K562 (cell line): ENCODE results near the gene DTYMK. TPM values are rescaled to one million over a fixed set of nuclear protein-coding genes. Genes with fewer than 3 reads are reported as not detected.

ENCODE experiments used
- ATAC-seq: fragments of 200-7000 bp; cut with Tn5 transposase; 3 replicates; pipeline ENCODE4 v1.9.1; 2020; ENCODE audit warnings: moderate library complexity
- BruUV-seq: library from RNA; stranded (reverse); fragments of 400-500 nt; replicated peaks from 2 replicates; lab custom pipeline; 2021; lab: Mats Ljungman, UMichigan
- CTCF ChIA-PET: fragments of 300-600 bp; formaldehyde crosslinking; extraction: SDS; loops from one replicate; lab custom pipeline; 2021; ENCODE audit warnings: low intra/inter-chr PET ratio; lab: Yijun Ruan, JAX
- POLR2A ChIA-PET: fragments of 300-600, 350-650 bp; sonication (Branson Sonifier 250); formaldehyde crosslinking; extraction: SDS; loops from one replicate; lab custom pipeline; 2021; ENCODE audit warnings: antibody characterized with exemption, inconsistent platforms; lab: Yijun Ruan, JAX
- DNase-seq, 4 experiments: peaks; one replicate each; pipeline versions ENCODE4 v3.0.0 to v3.0.0-alpha.2; 2011 to 2018; ENCODE audit warnings: low spot score in 3 of 4, mixed read lengths in 3 of 4; ENCODE audit errors: extremely low read depth in 1 of 4
- FAIRE-seq: peaks from 2 replicates; lab custom pipeline; 2011; peaks lifted over from hg19 to GRCh38; lab: Jason Lieb, UNC
- H2AFZ ChIP-seq: 2 replicates; pipeline ENCODE4 v1.6.0; 2011; ENCODE audit warnings: low read depth, low read length, control low read depth, inconsistent platforms
- H3K27ac ChIP-seq: fragments of 200-600 bp; 3 replicates; pipeline ENCODE4 v1.8.0; 2011; ENCODE audit warnings: low read depth, mild to moderate bottlenecking, control low read depth, inconsistent platforms, low read length, moderate library complexity, mixed read lengths; ENCODE audit errors: extremely low read depth
- H3K27me3 ChIP-seq, 2 experiments: fragments of 300-600 bp in 1 of 2; 2 replicates in 1 of 2; 3 replicates in 1 of 2; pipeline versions ENCODE4 v1.6.0 to v1.8.0; 2011; ENCODE audit warnings: inconsistent platforms in 2 of 2, low read length in 2 of 2, mild to moderate bottlenecking in 1 of 2, mixed read lengths in 1 of 2, moderate library complexity in 1 of 2; ENCODE audit not compliant: control insufficient read depth in 2 of 2, insufficient read depth in 2 of 2
- H3K36me3 ChIP-seq: fragments of 300-600 bp; 3 replicates; pipeline ENCODE4 v1.8.0; 2011; ENCODE audit warnings: mild to moderate bottlenecking, low read length, inconsistent platforms; ENCODE audit not compliant: control insufficient read depth, insufficient read depth
- H3K4me1 ChIP-seq, 2 experiments: fragments of 200-600 bp in 1 of 2; replicated peaks in 1 of 2; 2 replicates in 1 of 2; 3 replicates in 1 of 2; pipeline versions ENCODE4 v1.5.1 to v1.8.0; 2011; ENCODE audit warnings: inconsistent platforms in 2 of 2, low read length in 2 of 2, mild to moderate bottlenecking in 1 of 2, mixed read lengths in 1 of 2, moderate library complexity in 1 of 2; ENCODE audit not compliant: control insufficient read depth in 2 of 2, insufficient read depth in 2 of 2
- H3K4me2 ChIP-seq: 2 replicates; pipeline ENCODE4 v1.6.1; 2011; ENCODE audit warnings: low read length, control low read depth, inconsistent platforms, mixed read lengths; ENCODE audit not compliant: insufficient read depth
- H3K4me3 ChIP-seq: fragments of 200-600 bp; sonication (generic), shearing (Covaris generic); 2 replicates; pipeline ENCODE4 v1.5.1; 2016; ENCODE audit warnings: control low read depth, inconsistent platforms
- H3K79me2 ChIP-seq: fragments of 200-600 bp; 3 replicates; pipeline ENCODE4 v1.8.0; 2011; ENCODE audit warnings: low read length, inconsistent platforms; ENCODE audit not compliant: control insufficient read depth, insufficient read depth
- H3K9ac ChIP-seq, 2 experiments: 2 replicates each; pipeline versions ENCODE4 v1.6.0 to v1.6.1; 2011; ENCODE audit warnings: low read depth in 2 of 2, low read length in 2 of 2, control low read depth in 1 of 2, inconsistent platforms in 1 of 2, mild to moderate bottlenecking in 1 of 2, mixed read lengths in 1 of 2; ENCODE audit not compliant: insufficient read depth in 1 of 2
- H3K9me1 ChIP-seq: one replicate; pipeline ENCODE4 v1.6.0; 2011; ENCODE audit warnings: inconsistent platforms, mild to moderate bottlenecking, low read length, moderate library complexity; ENCODE audit not compliant: control insufficient read depth, insufficient read depth
- H3K9me3 ChIP-seq: replicated peaks from 2 replicates; pipeline ENCODE4 v1.5.1; 2011; ENCODE audit warnings: low read depth, low read length, inconsistent platforms; ENCODE audit not compliant: control insufficient read depth, insufficient read depth
- H4K20me1 ChIP-seq: replicated peaks from 2 replicates; pipeline ENCODE4 v1.6.1; 2011; ENCODE audit warnings: low read length, inconsistent platforms, mixed read lengths; ENCODE audit not compliant: control insufficient read depth, insufficient read depth
- MYNN ChIP-seq, 2 experiments: sonication (generic); formaldehyde crosslinking in 1 of 2; IDR thresholded peaks; 2 replicates each; pipeline versions ENCODE4 v1.5.0 to v1.6.1; 2016 to 2020; ENCODE audit warnings: antibody characterized with exemption in 1 of 2, missing genetic modification reagents in 1 of 2
- POLR2G ChIP-seq: fragments of 200-400 bp; formaldehyde crosslinking; IDR thresholded peaks from 2 replicates; pipeline ENCODE4 v1.6.1; 2017; ENCODE audit warnings: low read depth, mild to moderate bottlenecking, antibody characterized with exemption, low read length, moderate library complexity
- POLR3G ChIP-seq: IDR thresholded peaks from 2 replicates; pipeline ENCODE4 v1.6.1; 2011; ENCODE audit not compliant: insufficient read length, insufficient replicate concordance; ENCODE audit errors: extremely low read depth
- ZNF282 ChIP-seq: sonication (generic); formaldehyde crosslinking; IDR thresholded peaks from 2 replicates; pipeline ENCODE4 v1.8.1; 2023; ENCODE audit warnings: missing genetic modification reagents
- WGBS: fragments of 100-300 bp; shearing (Covaris generic); methylation state at CpG from one replicate; pipeline ENCODE4 v1.1.6; 2016; ENCODE audit warnings: low coverage, mixed read lengths; ENCODE audit not compliant: insufficient coverage; ENCODE audit errors: missing lambda C conversion rate; 5-methylcytosine and 5-hydroxymethylcytosine counted together
- in situ Hi-C: fragments of 300-500 bp; cut with MboI; formaldehyde crosslinking; loops from 4 replicates; pipeline ENCODE4 v1.15.0; 2018; ENCODE audit warnings: inconsistent platforms, mixed read lengths
- intact Hi-C: fragments of 100-400 bp; cut with micrococcal nuclease; formaldehyde crosslinking; loops from 2 replicates; pipeline ENCODE4 v1.14.2; 2022
- polyA plus RNA-seq, 8 experiments: library from polyadenylated mRNA; depleted of rRNA in 4 of 8; stranded (reverse) in 5 of 8; unstranded in 3 of 8; fragments of >200 nt; fragmentation: Nextera tagmentation in 2 of 8; fragmentation: Illumina TruSeq in 1 of 8; extraction: Ambion mirVana in 2 of 8; extraction: Trizol in 1 of 8; gene quantifications; 2 replicates each; pipeline versions ENCODE4 v1.2.1 to v1.2.3, GENCODE V29; 2011 to 2014; ENCODE audit warnings: inconsistent platforms in 1 of 8, missing spikeins in 1 of 8
- total RNA-seq, 7 experiments: library from RNA; depleted of rRNA in 6 of 7; stranded (reverse); fragments of >200 nt in 6 of 7; fragmentation: Illumina TruSeq in 2 of 7; extraction: Trizol in 2 of 7; gene quantifications; 2 replicates each; pipeline versions ENCODE4 v1.2.1 to v1.2.3, GENCODE V29; 2011 to 2021; ENCODE audit warnings: low replicate concordance in 1 of 7
- TF ChIP-seq, protein P1 (sequence below): sonication (generic); formaldehyde crosslinking; IDR thresholded peaks from 2 replicates; pipeline ENCODE4 v1.8.1; 2023; ENCODE audit warnings: mild to moderate bottlenecking, missing genetic modification reagents

The DTYMK gene
- total and polyA plus RNA-seq, 9 of the 15 experiments (the other 6 are each of a cell fraction or from before 2014, with no cell fraction given): 8.2 to 85.0 (median 47.9) TPM

DNA sequence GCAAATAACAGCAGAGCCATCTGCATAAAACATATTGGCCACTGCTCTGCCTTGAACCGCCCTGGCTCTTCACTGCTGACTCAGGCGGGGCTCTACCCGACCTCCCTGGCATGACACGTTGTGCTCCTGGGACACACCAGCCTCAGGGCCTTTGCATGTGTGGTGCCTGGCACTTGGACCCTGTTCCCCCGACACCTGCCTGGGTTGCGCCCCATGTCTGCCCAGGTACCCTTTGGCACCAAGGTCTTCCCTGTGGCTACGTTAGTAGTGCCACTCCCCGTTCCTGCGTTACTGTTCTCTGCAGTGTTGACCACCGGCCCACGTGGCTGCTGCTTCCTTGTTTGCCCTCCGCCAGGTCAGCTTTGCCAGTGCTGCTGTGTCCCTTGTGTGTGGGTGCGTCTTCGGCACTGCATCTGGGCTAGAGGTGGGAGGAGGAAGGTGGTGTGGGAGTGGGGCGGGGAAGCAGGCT lies 28.8 kb downstream of the DTYMK start:
- intact Hi-C loops (no loop called here), in situ Hi-C loops (no loop called here)
- 95% methylated on average over 10 of the region's 15 CpGs for WGBS
- ChIA-PET POLR2A (no interaction called here), CTCF (no interaction called here)
- H3K9me3 ChIP-seq: no peaks in the 10 kb centered on the region
- H4K20me1 ChIP-seq: no peaks in the 10 kb centered on the region
- no peak for FAIRE-seq
- no peak for DNase-seq
- H2AFZ ChIP-seq: no peak overlapping the region
- no peak overlapping the region for H3K27ac ChIP-seq
- peaks cover 0 to 3% of the 10 kb centered on the region in 2 experiments; a peak in 1 of 5 replicates for H3K4me1 ChIP-seq
- H3K27me3 ChIP-seq: no peaks in the 10 kb centered on the region
- H3K36me3 ChIP-seq: peaks cover 53% of the 10 kb centered on the region; the same call in 2 of the 3 replicates
- no peaks in the 10 kb centered on the region for H3K79me2 ChIP-seq
- BruUV-seq: no TSS peak
- H3K9me1 ChIP-seq: no peaks in the 10 kb centered on the region
- H3K9ac ChIP-seq: no peak overlapping the region
- H3K4me2 ChIP-seq: no peak overlapping the region
- no peak for ATAC-seq
- no peak overlapping the region for H3K4me3 ChIP-seq
- TF ChIP-seq POLR2G (0 out of 2 replicates have a peak, but pooled peaks have one; percentile 19), MYNN (IDR thresholded peaks at IDR 0.05) (no peak), MYNN (CRISPR knock-in tag; IDR thresholded peaks at IDR 0.05) (no peak)

DNA sequence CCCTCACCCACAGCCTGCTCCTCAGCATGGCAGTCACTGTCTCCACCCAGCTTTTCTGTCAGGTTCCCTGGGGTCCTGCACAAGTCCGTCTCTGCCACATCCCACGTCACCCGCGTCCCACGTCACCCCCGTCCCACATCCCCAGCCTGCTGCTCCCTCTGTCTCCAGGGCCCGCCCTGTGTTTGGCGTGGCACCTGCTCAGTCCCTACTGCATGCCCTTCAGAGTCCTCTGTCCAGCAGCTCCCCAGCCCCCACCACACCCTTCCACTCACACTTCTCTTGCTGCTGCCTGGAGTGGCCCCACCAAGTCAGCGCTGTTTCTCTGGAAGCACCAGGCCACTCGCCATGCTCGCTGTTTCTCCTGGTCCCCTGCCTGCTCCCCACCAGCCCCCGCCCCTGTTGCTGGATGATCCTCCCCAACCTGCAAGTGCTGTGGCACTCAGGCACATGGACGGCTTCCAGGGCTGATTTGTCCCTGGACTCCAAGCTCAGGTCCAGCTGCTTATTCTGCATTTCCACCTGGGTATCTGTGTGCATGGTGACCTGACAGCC lies 30.3 kb downstream of the DTYMK start:
- H3K36me3 ChIP-seq: peaks cover 66% of the 10 kb centered on the region; the same call in 2 of the 3 replicates
- TF ChIP-seq, protein P1, sequence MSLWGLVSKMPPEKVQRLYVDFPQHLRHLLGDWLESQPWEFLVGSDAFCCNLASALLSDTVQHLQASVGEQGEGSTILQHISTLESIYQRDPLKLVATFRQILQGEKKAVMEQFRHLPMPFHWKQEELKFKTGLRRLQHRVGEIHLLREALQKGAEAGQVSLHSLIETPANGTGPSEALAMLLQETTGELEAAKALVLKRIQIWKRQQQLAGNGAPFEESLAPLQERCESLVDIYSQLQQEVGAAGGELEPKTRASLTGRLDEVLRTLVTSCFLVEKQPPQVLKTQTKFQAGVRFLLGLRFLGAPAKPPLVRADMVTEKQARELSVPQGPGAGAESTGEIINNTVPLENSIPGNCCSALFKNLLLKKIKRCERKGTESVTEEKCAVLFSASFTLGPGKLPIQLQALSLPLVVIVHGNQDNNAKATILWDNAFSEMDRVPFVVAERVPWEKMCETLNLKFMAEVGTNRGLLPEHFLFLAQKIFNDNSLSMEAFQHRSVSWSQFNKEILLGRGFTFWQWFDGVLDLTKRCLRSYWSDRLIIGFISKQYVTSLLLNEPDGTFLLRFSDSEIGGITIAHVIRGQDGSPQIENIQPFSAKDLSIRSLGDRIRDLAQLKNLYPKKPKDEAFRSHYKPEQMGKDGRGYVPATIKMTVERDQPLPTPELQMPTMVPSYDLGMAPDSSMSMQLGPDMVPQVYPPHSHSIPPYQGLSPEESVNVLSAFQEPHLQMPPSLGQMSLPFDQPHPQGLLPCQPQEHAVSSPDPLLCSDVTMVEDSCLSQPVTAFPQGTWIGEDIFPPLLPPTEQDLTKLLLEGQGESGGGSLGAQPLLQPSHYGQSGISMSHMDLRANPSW (CRISPR knock-in tag): no peak
- no peak for TF ChIP-seq POLR3G
- no peak for TF ChIP-seq ZNF282 (CRISPR knock-in tag)
- TF ChIP-seq POLR2G: 0 out of 2 replicates have a peak, but pooled peaks have one; percentile 26
- CTCF ChIA-PET: no interaction called here
- no peaks in the 10 kb centered on the region for H3K9me3 ChIP-seq
- WGBS: 96% methylated on average over 10 of the region's 13 CpGs
- in situ Hi-C loops: no loop called here
- no peak overlapping the region for H3K4me3 ChIP-seq
- H3K79me2 ChIP-seq: no peaks in the 10 kb centered on the region
- ATAC-seq: no peak
- H2AFZ ChIP-seq: no peak overlapping the region
- no peak for FAIRE-seq
- no peak overlapping the region for H3K27ac ChIP-seq
- POLR2A ChIA-PET: interaction anchor here (0.6 kb wide), 1 partner anchor 54 kb away, joined by 3 read pairs; no protein-coding TSS in a partner anchor
- intact Hi-C loops: no loop called here
- H3K9me1 ChIP-seq: no peaks in the 10 kb centered on the region
- H4K20me1 ChIP-seq: no peaks in the 10 kb centered on the region
- H3K27me3 ChIP-seq: no peaks in the 10 kb centered on the region
- peaks cover 0 to 3% of the 10 kb centered on the region in 2 experiments; a peak in 2 of 5 replicates for H3K4me1 ChIP-seq
- DNase-seq: no peak
- BruUV-seq: no TSS peak
- no peak overlapping the region for H3K4me2 ChIP-seq
- no peak overlapping the region for H3K9ac ChIP-seq
